Measurements from ENCODE around the gene SPATA31C2.

Gene SPATA31C2

DNA sequence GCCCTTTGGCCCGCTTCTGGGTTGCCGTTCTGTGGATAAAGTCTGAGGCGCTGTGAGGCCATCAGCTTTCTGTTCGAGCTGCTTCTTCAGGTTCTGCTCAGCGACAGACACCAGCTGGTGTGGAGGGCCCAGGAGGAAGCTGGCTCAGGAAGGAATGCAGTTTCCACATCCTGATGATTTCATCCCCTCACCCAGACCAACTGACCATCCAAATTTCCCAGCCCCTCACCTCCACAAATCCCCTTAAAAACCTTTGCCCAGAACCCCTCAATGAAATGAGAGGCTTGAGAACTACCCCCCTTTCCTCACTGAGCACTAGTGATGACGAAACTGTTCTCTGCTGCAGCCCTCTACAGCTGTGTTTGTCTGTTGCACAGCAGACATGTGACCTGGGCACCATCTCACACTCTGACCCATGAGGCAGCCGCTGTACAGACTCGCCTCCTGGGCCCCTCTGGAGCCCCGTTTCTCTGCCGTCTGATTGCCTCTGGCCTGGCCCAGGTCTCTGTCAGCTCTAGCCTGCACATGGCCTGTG is 45.4 kb downstream of the SPATA31C2 start:
- Histone ChIP-seq H3K4me1 (ENCODE audit: control insufficient read depth, insufficient read depth, low read length) (no peaks in the 10 kb centered on the region), H3K4me3 (ENCODE audit: insufficient read depth, low read depth, low read length) (no peak overlapping the region), H3K27me3 (ENCODE audit: control insufficient read depth, insufficient read depth, low read length, poor library complexity, severe bottlenecking) (no peaks in the 10 kb centered on the region), H3K27ac (ENCODE audit: insufficient read depth, low read depth, low read length, poor library complexity, severe bottlenecking) (no peak overlapping the region), H3K9me3 (ENCODE audit: control insufficient read depth, low read length) (no peaks in the 10 kb centered on the region), H3K36me3 (ENCODE audit: control insufficient read depth, insufficient read depth, low read length) (no peaks in the 10 kb centered on the region)
- 86 to 89% methylated on average over 10 of the region's 10 CpGs for WGBS, 2 experiments

GRCh38 chr9:88090151-88090581 is 48.1 kb downstream of the SPATA31C2 start:
- Histone ChIP-seq H3K4me3 (ENCODE audit: insufficient read depth, low read depth, low read length) (no peak overlapping the region), H3K4me1 (ENCODE audit: control insufficient read depth, insufficient read depth, low read length) (no peaks in the 10 kb centered on the region), H3K27me3 (ENCODE audit: control insufficient read depth, insufficient read depth, low read length, poor library complexity, severe bottlenecking) (no peaks in the 10 kb centered on the region), H3K36me3 (ENCODE audit: control insufficient read depth, insufficient read depth, low read length) (no peaks in the 10 kb centered on the region), H3K27ac (ENCODE audit: insufficient read depth, low read depth, low read length, poor library complexity, severe bottlenecking) (no peak overlapping the region), H3K9me3 (ENCODE audit: control insufficient read depth, low read length) (no peaks in the 10 kb centered on the region)
- WGBS, 2 experiments: 82 to 87% methylated on average over 4 of the region's 4 CpGs

DNA sequence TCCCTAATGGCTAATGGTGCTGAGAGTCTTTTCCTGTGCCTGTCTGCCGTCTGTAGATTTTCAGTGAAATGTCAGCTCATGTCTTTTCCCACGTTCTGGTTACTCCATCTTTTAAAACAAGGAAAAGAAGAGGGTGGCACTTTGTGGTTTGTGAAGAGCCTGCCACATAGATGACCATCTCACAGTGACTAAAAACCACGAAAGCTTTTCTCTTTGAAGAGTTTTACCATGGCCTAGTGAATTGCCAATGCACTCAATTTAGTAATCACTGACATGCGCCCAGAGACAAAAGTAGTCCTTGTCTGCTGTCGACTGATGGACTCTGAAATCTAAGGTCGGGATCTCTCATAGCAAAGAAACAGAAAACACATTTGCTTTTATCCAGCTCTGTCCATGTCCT is 50.4 kb downstream of the SPATA31C2 start:
- no peak overlapping the region for H3K27ac ChIP-seq (ENCODE audit: insufficient read depth, low read depth, low read length, poor library complexity, severe bottlenecking)
- H3K4me3 ChIP-seq (ENCODE audit: insufficient read depth, low read depth, low read length): no peak overlapping the region
- 89 to 95% methylated on average over 6 of the region's 6 CpGs for WGBS, 2 experiments
- H3K27me3 ChIP-seq (ENCODE audit: control insufficient read depth, insufficient read depth, low read length, poor library complexity, severe bottlenecking): no peaks in the 10 kb centered on the region
- H3K4me1 ChIP-seq (ENCODE audit: control insufficient read depth, insufficient read depth, low read length): no peaks in the 10 kb centered on the region
- H3K36me3 ChIP-seq (ENCODE audit: control insufficient read depth, insufficient read depth, low read length): no peaks in the 10 kb centered on the region
- no peaks in the 10 kb centered on the region for H3K9me3 ChIP-seq (ENCODE audit: control insufficient read depth, low read length)

DNA sequence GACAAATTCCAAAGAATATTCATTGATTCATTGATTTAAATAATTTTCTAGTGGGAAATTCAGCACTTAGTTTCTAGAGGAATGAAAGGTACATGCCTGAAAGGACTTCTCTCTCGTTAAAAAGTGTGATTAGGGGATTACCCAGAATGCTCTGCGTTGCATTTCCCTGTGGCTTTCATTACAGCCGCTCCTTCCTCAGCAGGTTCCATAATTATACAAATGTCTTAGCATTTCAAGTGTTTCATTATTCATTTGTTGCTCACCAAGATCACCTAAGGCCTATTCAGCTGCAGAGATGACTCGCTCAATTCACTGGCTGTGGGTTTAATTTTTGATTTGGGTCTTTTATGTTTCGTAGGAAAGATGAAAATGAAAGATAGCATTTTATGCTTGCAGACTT is 52.8 kb downstream of the SPATA31C2 start:
- H3K4me1 ChIP-seq (ENCODE audit: control insufficient read depth, insufficient read depth, low read length): no peaks in the 10 kb centered on the region
- no peak overlapping the region for H3K27ac ChIP-seq (ENCODE audit: insufficient read depth, low read depth, low read length, poor library complexity, severe bottlenecking)
- H3K9me3 ChIP-seq (ENCODE audit: control insufficient read depth, low read length): no peaks in the 10 kb centered on the region
- H3K4me3 ChIP-seq (ENCODE audit: insufficient read depth, low read depth, low read length): no peak overlapping the region
- no peaks in the 10 kb centered on the region for H3K27me3 ChIP-seq (ENCODE audit: control insufficient read depth, insufficient read depth, low read length, poor library complexity, severe bottlenecking)
- no peaks in the 10 kb centered on the region for H3K36me3 ChIP-seq (ENCODE audit: control insufficient read depth, insufficient read depth, low read length)
- WGBS, 2 experiments: 84 to 89% methylated on average over 5 of the region's 5 CpGs

DNA sequence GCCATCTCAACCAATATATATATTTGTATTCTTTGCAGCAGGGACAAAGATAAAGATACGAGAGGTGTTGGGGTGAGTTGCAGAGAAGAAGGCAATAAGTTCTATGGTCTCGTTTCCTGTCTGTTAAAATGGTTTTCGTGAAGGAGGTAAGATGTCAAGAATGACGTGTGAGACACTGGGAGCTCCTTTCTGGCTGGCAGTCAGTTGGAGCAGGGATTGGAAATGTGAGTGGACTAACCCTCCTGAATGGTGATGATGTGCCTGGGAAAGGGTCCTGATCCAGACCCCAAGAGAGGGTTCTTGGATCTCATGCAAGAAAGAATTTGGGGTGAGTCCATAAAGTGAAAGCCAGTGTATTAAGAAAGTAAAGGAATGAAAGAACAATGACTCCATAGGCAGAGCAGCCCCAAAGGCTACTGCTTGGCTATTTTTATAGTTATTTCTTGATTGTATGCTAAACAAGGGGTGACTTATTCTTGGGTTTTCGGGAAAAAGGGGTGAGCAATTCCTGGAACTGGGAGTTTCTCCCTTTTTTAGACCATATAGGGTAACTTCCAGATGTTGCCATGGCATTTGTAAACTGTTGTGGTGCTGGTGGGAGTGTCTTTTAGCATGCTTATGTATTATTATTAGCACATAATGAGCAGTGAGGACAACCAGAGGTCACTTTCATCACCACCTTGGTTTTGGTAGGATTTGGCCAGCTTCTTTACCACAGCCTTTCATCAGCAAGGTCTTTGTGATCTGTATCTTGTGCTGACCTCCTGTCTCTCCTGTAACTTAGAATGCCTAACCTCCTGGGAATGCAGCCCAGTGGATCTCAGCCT is 53.7 kb downstream of the SPATA31C2 start:
- H3K4me3 ChIP-seq (ENCODE audit: insufficient read depth, low read depth, low read length): no peak overlapping the region
- no peaks in the 10 kb centered on the region for H3K36me3 ChIP-seq (ENCODE audit: control insufficient read depth, insufficient read depth, low read length)
- H3K27ac ChIP-seq (ENCODE audit: insufficient read depth, low read depth, low read length, poor library complexity, severe bottlenecking): no peak overlapping the region
- WGBS, 2 experiments: 91 to 92% methylated on average over 5 of the region's 5 CpGs
- no peaks in the 10 kb centered on the region for H3K4me1 ChIP-seq (ENCODE audit: control insufficient read depth, insufficient read depth, low read length)
- no peaks in the 10 kb centered on the region for H3K9me3 ChIP-seq (ENCODE audit: control insufficient read depth, low read length)
- no peaks in the 10 kb centered on the region for H3K27me3 ChIP-seq (ENCODE audit: control insufficient read depth, insufficient read depth, low read length, poor library complexity, severe bottlenecking)
